ENCODE results near the gene PSMA7. TPM values are rescaled to one million over a fixed set of nuclear protein-coding genes. Genes with fewer than 3 reads are reported as not detected.

The PSMA7 gene
- 209 TPM for total RNA-seq
- long read RNA-seq, transcript PSMA7-203 (7 exons, 996 nt) = major isoform, 217 of 357 reads
- long read RNA-seq, transcript PSMA7-206 (4 exons, 548 nt) = minor isoform, 117 of 357 reads
- long read RNA-seq, partial matches to known transcripts = 4 of 357 reads
- long read RNA-seq, other reads (novel, unspliced or antisense) = 16 of 357 reads

DNA sequence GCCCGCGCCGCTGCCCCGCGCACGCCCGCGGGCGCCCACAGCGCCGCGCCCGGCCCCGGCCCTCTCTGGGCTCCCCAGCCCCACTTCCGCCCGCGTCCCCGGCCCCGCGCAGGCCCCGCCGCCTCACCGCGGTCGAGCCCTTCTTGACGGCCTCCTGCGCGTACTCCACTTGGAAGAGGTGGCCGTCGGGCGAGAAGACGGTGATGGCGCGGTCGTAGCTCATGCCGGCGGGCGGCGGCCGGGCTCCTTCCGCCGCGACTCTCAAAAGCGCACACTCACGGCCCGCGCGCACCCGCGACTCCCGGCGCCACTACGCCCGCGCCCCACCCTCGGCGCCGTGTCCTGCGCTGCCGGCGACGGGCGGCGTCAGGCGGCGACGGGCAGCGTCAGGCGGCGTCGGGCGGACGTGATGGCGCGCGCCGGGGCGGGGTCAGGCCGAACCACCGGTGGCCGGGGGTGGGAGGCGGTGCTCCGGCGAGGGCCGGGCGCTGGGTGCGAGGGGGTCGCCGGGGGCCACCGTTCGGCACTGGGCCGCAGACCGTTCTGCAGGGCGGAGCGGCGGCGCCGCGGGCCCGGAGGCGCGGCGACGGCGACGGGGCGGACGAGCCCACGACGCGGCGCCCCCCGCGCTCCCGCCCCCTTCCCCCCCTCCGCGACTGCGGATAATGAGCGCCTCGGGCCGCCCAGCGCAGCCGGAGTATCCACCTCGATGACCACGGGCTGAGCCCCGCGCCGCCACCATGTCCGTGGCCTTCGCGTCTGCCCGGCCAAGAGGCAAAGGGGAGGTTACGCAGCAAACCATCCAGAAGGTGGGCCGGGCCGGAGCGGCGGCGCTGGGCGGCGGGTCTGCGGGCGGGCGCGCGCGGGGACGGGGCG, at the start of gene PSMA7, which contains the start of gene SS18L1:
TSS of gene PSMA7 (minus strand) at position 314 of the 876 bp plus-strand sequence. CDS start at position 223, 91 bp downstream.
TSS of gene SS18L1 (plus strand) at position 689 of the 876 bp plus-strand sequence. CDS start at position 741, 52 bp downstream.
- TF ChIP-seq, protein P1, sequence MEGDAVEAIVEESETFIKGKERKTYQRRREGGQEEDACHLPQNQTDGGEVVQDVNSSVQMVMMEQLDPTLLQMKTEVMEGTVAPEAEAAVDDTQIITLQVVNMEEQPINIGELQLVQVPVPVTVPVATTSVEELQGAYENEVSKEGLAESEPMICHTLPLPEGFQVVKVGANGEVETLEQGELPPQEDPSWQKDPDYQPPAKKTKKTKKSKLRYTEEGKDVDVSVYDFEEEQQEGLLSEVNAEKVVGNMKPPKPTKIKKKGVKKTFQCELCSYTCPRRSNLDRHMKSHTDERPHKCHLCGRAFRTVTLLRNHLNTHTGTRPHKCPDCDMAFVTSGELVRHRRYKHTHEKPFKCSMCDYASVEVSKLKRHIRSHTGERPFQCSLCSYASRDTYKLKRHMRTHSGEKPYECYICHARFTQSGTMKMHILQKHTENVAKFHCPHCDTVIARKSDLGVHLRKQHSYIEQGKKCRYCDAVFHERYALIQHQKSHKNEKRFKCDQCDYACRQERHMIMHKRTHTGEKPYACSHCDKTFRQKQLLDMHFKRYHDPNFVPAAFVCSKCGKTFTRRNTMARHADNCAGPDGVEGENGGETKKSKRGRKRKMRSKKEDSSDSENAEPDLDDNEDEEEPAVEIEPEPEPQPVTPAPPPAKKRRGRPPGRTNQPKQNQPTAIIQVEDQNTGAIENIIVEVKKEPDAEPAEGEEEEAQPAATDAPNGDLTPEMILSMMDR (IDR thresholded peaks at IDR 0.05) = no peak
- H3K4me1 ChIP-seq = peaks cover 24% of the 10 kb centered on the region

DNA sequence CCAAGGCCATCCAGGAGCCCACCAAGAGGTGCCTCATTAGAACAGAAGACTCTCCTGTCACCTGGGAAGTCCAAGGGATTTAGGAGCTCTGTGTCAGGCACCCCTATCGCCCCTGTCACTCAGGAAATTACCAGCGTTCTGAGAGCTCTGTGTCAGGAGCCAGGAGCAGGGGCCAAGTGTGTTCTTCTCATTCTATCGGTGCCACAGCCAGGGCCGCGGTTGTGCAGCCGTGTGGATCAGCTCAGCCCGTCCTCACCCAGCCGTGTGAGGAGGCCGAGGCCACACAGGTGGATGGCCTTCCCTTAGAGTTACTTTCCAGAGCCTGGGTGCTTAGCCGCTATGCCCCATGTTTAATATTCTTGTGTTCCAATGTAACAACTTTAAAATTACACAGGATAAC, 49.4 kb upstream of the PSMA7 start:
- ATAC-seq (no peak), DNase-seq (no peak)
- Histone ChIP-seq H3K27ac (no peak overlapping the region), H3K36me3 (peaks cover 48% of the 10 kb centered on the region), H3K4me3 (no peak overlapping the region), H3K9me3 (no peaks in the 10 kb centered on the region), H3K27me3 (no peaks in the 10 kb centered on the region), H3K4me1 (peaks cover 4% of the 10 kb centered on the region)
- TF ChIP-seq, protein P1 (IDR thresholded peaks at IDR 0.05) = no peak
- intact Hi-C loops (cut with DNase I) = no loop called here

More for the DNA sequence above, at the start of gene PSMA7, which contains the start of gene SS18L1:
- intact Hi-C loops (cut with DNase I) = no loop called here
- DNase-seq = peak; percentile 95
- H3K36me3 ChIP-seq = peaks cover 24% of the 10 kb centered on the region
- H3K9me3 ChIP-seq = no peaks in the 10 kb centered on the region
- no peaks in the 10 kb centered on the region for H3K27me3 ChIP-seq
- H3K27ac ChIP-seq = peak within 1 kb of the TSS; percentile 89
- ATAC-seq = peak; percentile 94
- H3K4me3 ChIP-seq = peak within 1 kb of the TSS; percentile 83

DNA sequence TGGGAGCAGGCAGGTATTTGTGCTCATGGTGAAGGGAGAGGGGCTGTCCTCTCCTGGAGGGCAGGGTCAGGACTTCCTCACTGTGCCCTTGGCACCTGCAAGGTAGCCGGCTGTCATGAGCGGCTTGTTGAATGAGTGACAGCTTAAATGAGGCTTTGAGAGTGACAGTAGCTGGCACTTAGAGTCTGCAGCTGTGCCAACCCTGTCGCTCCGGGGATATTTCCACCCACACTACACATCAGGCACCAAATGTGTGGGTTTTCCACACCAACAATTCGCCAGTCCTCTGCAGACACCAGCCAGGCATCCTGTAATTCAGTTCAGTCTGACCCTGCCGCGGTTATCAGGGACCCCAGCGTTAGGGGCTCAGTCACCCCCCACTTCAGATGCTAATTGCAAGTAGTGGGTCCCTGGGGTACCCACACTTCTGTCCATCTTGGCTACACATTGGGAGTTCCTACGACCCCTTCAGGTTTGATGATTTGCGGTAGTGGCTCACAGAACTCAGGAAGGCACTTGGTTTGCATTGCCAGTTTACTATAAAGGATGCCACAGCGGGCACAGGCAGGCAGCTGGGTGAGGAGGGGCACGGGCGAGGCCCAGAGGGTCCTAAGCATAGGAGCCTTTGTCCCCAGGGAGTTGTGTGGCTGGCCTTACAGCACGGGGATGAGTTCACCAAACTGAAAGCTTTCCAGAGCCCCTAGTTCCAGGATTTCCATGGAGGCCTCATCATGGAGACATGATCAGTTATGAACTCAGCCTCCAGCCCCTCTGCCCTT, 48.8 kb upstream of the PSMA7 start:
- Histone ChIP-seq H3K4me1 (peaks cover 9% of the 10 kb centered on the region), H3K36me3 (peaks cover 42% of the 10 kb centered on the region), H3K27me3 (no peaks in the 10 kb centered on the region), H3K27ac (no peak overlapping the region), H3K4me3 (no peak overlapping the region), H3K9me3 (no peaks in the 10 kb centered on the region)
- intact Hi-C loops (cut with DNase I) = no loop called here
- ATAC-seq (no peak), DNase-seq (no peak)
- TF ChIP-seq, protein P1 (IDR thresholded peaks at IDR 0.05) = no peak

DNA sequence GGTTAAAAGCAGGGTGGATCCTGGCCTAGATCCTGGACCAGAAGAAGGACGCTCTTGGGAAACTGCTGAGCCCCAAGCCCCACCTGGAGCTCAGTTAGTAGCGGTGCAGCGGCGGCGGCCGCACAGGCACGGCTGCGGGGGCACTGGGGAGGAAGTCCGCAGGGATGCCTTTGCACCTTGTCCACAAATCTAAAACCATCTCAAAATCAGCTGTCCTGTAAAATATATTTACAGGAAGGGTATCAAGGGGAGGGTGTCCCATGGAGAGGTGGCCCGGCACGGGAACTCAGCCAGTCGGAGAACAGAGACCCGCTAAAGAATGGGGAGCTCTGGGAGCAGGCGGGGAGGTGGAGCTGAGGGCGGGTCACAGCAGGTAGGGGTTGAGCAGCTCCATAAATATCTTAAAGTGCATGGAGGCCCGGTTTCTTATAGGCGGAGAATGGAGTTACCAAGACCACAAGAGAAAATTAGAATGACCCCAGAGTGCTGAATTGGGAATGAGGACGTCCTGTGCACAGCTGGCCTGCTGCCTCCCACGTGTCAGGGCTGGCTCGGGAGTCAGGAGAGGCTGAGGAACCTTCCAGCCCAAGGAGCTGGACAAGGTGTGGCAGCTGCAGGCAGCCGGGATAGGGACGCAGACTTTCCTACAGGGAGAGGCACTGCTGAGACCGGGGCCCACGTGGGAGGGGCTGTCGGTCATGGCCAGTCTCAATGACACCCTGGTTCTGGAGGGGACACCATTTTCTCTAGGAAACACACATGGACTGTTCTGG, 47.6 kb upstream of the PSMA7 start:
- Histone ChIP-seq H3K4me3 (no peak overlapping the region), H3K27ac (no peak overlapping the region), H3K4me1 (peaks cover 13% of the 10 kb centered on the region), H3K27me3 (no peaks in the 10 kb centered on the region), H3K36me3 (peaks cover 32% of the 10 kb centered on the region), H3K9me3 (no peaks in the 10 kb centered on the region)
- intact Hi-C loops (cut with DNase I) = no loop called here
- TF ChIP-seq, protein P1 (IDR thresholded peaks at IDR 0.05) = no peak
- no peak for ATAC-seq
- no peak for DNase-seq

Measured in upper lobe of right lung (tissue), 1 donor.